ENCODE data around the gene C5orf63. TPM values are rescaled to one million over a fixed set of nuclear protein-coding genes. Genes with fewer than 3 reads are reported as not detected.
"Not testable (repeated sequence)": the region's sequence is repeated elsewhere in the genome, so short reads cannot be mapped to it uniquely, and the experiment has no call there.

Gene C5orf63
- total RNA-seq, 1 experiment from 2014 or later, result 8.1 TPM

DNA sequence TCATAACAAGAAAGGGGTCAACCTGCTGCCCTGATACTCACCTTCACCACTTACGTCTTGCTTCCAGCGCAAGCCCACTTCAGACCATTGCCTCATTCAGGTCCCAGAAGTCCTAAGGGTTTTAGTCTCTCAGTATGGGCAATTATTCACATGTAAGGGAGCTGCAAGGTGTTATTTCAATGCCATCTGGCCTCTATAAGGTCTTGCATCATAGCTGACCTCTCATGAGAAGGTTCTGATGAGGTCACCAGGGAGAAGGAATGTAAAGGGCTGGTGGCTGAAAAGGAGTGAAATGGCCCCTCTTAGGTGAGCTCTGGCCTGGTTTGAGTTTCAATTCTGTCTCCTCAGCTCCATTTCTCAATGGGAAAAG is 41.5 kb downstream of the C5orf63 start:
- DNase-seq (ENCODE audit: low spot score), result peak; percentile 23

DNA sequence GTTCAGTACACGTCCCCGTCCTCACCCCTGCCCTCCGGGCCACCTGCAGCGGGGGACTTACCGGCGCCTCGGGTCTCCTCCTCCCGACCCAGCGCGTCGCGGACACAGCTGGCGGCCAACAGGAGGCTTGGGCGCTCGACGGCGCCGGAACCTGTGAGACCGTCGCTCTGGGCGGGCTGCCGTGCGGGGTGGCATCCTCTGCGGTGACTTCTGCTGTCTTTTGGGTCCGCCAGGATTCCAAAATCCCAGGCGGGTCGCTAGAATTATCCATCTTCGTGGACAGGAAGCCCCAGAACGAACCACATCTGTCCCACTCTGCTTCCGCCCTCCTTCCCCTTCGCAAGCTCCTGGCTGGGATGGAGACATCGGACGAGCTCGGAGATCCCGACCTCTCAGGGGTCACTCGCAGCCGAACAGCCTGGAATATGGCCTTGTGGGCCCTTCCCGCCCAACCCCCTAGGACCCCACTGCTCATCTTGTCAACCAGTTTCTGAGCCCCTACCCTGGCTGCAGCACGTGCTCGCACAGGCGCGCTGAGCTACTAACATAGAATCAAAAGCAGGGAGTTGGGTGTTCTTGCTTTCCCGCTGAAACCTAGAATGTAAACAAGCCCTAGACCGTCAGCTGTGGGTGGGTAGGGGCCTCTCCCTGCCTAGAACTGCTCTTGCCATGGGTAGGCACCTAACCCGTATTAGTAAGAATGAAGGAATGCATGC is 42.0 kb downstream of the C5orf63 start:
- no peak for DNase-seq (ENCODE audit: low spot score)

GRCh38 chr5:127030259-127031146 is 42.8 kb downstream of the C5orf63 start, which contains the start of gene MARCHF3:
TSS of gene MARCHF3 (minus strand) at chr5:127030558. CDS start at chr5:126918171, 112,387 bp downstream.
- DNase-seq (ENCODE audit: low spot score), result peak; percentile 98

DNA sequence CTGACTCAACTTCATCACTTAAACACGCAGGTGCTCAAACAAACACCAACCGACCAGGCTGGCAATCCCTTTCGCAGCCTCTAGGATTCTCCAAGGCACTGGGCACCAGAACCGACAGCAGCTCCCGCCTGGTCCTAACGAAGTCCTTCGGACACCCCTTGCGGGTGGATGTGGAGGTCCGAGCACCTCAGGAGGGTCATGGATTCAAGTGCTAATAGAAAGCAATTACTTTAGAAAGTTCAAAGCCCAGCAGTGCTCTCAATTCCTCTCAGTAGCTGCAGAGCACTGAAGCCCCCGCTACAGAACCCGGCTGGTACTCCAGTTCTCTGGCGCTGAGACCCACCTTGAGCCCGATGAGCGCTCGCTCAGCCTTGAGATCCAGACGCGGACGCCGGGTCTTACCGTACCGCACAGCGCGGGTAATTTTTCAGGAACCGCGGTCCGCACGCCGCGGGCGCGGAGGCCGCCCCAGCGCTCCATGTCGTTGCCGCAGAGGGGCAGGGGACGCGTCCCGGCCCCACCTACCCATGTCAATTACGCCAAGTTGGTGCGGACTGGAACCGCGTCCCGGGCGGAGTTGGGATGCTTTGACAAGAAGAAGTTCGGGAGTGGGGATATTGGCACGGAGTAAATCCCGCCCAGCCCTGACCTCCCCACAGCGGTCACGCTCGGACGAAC is 43.6 kb downstream of the C5orf63 start:
- DNase-seq (ENCODE audit: low spot score), result peak; percentile 88

GRCh38 chr5:127028822-127029457 is 44.4 kb downstream of the C5orf63 start:
- DNase-seq (ENCODE audit: low spot score), result peak; percentile 52

- DNase-seq (ENCODE audit: low spot score), result peak; percentile 30
Observed at GRCh38 chr5:127027539-127027938, 45.8 kb downstream of the C5orf63 start.

DNA sequence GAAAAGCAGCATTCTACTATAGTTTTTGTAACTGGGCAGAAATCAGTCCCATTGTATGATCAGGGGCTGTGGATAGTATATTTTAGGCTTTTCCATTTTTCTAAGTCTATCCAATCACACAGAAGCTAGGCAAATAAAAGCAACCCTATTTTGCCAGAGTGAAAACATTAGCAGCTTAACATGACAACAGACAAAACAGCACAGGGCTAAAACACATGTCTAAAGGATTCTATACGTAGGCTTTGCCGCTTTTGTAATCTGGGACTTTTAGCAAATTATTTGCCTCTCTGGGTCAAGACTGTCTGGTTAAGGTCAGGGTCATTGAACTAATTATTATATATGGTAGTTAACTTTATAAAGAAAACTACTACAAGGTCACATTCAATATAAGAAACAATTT is 47.1 kb downstream of the C5orf63 start:
- DNase-seq (ENCODE audit: low spot score), result no peak

GRCh38 chr5:127025467-127025866 is 47.8 kb downstream of the C5orf63 start:
- DNase-seq (ENCODE audit: low spot score), result no peak

DNA sequence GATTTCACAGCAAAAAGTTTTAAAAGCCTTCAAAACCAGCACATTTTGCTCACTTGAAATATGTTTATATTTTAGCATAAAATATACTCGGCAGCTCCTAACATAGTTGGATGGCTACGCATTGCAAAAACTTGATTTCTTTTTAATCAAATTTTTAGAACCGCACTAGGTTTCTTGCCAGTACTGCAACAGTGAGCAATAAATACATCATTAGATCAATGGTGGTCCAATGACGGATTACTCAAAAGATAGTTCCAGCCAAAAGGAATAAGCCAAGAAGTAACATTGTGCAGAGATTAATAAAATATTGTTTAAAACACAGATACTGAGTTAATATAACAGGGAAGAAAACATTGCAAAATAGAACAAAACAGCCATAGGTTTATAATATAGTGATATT is 48.5 kb downstream of the C5orf63 start:
- DNase-seq (ENCODE audit: low spot score), result no peak

- not testable (repeated sequence) for DNase-seq (ENCODE audit: low spot score)
Observed at GRCh38 chr5:127023552-127024191, 49.6 kb downstream of the C5orf63 start.

GRCh38 chr5:127022846-127023245 is 50.5 kb downstream of the C5orf63 start:
- no peak for DNase-seq (ENCODE audit: low spot score)

DNA sequence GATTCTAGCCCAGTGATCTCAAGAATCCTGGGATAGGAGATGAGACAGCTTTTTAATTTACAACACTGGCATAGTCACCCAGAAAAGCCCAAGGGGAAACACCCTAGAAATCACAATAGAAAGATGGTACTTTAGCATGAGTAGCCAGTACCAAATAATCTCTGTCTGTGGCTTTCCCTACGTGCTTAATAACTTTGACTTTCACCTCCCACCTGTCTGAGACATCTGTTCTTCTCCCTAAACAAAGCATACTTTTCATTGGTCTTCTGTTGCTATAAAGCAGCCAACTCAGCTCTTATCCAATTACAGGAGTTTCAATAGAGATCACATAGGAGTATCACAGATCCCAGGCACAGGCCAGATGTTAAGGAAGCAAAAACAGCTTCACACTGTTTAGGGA is 53.4 kb downstream of the C5orf63 start:
- no peak for DNase-seq (ENCODE audit: low spot score)

- DNase-seq (ENCODE audit: low spot score), result not testable (repeated sequence)
Observed at GRCh38 chr5:127016722-127017121, 56.6 kb downstream of the C5orf63 start.

DNA sequence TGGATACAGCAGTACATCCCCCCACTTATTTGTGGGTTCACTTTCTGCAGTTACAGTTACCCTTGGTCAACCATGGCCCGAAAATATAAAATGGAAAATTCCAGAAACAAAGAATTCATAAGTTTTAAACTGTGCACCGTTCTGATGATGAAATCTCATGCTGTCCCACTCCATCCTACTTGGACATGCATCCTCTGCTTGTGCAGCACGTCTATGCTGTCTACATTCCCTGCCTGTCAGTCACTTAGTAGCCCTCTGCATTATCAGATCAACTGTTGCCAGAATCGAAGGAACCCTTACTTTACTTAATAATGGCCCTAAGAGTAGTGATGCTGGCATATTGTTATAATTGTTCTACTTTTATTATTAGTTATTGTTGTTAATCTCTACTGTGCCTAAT is 57.6 kb downstream of the C5orf63 start:
- no peak for DNase-seq (ENCODE audit: low spot score)

DNA sequence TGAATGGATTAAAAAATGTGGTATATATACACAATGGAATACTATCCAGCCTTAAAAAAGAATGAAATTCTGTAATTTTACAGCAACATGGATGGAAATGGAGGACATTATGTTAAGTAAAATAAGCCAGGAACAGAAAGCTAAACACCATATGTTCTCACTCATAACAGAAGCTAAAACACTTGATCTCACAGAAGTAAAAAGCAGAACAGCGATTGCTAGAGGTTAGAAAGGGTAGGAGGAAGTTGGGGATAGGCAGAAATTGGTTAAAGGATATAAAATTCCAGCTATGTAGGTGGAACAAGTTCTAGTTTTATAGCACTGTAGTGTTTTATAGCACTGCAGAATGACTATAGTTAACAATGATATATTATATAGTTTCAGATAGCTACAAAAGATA is 58.7 kb downstream of the C5orf63 start:
- DNase-seq (ENCODE audit: low spot score), result no peak

- DNase-seq (ENCODE audit: low spot score), result no peak
Observed at GRCh38 chr5:127013407-127013806, 59.9 kb downstream of the C5orf63 start.

DNA sequence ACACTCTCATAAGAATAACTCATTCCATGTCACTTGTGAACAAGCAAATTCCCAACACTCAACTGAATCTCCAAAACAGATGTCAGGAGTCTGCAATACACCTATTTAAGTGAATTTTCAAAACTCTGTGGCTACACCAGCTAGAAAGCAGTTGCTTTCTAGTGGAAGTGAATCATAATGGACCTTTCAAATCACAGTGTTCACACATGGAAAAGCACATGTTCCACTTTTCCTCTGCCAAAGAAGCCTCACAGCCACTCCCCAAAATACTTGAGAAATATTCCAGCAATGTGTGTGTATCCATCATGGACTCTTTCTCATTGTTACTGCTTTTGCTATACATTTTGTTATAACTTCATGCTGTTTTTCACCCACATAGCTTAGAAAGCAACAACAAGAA is 60.4 kb downstream of the C5orf63 start:
- no peak for DNase-seq (ENCODE audit: low spot score)

DNA sequence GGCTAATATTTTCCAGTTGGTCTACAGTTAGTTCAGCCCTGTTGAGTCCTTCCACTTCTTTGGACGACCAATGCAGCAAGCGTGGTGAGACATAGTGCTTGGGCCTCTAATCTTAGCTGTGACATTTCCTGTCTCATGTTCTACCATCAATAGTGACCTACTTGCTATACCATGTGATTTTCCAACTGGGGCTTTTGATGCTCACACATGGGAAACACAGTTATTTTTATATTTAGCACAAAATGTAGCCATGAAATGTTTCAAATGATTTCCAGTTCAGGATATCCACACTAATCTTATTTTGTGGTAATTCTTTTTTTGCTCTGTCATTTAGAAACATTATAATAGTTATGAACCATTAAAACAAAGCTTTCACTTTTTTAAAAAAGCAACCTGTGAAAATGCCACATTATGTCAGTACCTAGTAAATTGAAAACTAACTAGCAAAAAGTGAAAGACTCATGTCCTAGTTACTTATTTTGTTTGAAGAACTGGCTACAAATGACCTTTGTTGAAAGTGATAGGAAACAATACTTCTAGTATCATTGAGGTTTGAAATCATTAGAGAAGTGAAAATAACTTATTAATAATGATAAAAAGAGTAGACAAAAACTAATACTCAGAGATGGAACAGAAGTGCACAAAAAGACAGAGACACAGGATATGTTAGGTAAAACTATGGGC is 61.2 kb downstream of the C5orf63 start:
- DNase-seq (ENCODE audit: low spot score), result no peak

DNA sequence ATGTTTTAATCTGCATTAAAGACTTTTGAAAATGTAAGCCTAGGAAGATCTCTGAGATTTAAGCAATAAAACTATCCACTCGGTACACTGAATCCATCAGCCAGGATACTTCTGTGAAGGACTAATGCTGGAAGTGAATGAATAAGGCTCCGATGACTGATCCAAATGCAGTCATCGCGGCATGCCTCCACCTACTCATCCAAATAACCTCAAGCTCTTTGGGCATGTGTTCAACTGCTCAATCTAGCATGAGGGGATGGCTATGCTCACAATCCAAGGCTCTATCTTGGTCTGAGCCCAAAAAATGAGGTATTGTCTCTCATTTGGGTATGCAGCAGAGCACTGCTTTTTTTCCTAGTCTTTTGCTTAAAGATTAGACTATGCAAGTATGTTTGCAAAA is 62.1 kb downstream of the C5orf63 start:
- DNase-seq (ENCODE audit: low spot score), result no peak

GRCh38 chr5:127010362-127010761 is 62.9 kb downstream of the C5orf63 start:
- no peak for DNase-seq (ENCODE audit: low spot score)

GRCh38 chr5:127009784-127010183 is 63.5 kb downstream of the C5orf63 start:
- DNase-seq (ENCODE audit: low spot score), result no peak
